GM19023 (cell line): ENCODE results near the gene HEPACAM2.

Experiments used
- ATAC-seq: cut with Tn5 transposase; IDR thresholded peaks from one replicate; pipeline ENCODE4 v1.9.1; 2021; ENCODE audit warnings: mild to moderate bottlenecking, moderate library complexity; ENCODE audit not compliant: unreplicated experiment

Gene HEPACAM2

DNA sequence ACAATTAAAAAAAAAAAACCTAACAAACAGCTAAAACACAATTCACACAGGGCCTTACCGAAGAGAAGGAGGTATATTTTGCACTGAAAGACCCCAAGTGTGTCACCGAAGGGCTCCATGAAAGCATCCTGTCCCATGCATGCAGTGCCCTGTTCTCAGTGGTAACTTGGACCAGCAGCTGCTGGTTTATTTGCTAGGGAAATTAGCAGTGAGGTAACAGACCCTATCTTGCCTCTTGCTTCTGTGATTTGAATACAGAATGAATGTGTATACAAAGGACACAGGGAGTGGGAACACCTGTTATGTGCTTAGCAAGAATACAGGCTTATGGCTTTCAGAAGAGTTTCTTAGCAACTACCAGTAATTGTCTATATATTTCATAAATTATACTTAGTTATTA, at the start of gene HEPACAM2:
Gene HEPACAM2, minus strand, starts transcription at position 160 of the 400 bp plus-strand sequence.
- no peak for ATAC-seq

GRCh38 chr7:93265220-93265619, 39.0 kb upstream of the HEPACAM2 start:
- ATAC-seq, result no peak

DNA sequence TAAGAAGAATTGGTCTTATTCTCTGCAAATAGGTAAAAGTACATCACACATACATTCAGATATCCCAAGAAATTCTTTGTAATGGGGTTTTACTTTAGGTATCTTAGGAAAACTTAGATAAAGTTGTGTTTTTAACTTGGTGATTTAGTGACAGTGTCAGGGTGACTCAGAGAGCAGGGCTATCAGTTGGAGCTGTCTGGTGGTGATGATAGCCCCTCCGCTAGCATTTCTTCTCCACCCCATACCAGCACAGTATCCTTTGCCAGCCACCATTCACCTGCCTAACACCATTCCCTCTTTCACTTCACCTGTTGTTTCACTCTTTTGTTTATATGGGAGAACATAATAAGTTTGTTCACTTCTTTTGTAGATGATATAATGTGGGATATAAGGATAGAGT, 36.3 kb upstream of the HEPACAM2 start:
- ATAC-seq, result no peak

- ATAC-seq, result no peak
These were observed 32.4 kb upstream of the HEPACAM2 start for GRCh38 chr7:93258661-93259060.

- ATAC-seq, result no peak
These were observed 23.4 kb upstream of the HEPACAM2 start for GRCh38 chr7:93249491-93250148.

DNA sequence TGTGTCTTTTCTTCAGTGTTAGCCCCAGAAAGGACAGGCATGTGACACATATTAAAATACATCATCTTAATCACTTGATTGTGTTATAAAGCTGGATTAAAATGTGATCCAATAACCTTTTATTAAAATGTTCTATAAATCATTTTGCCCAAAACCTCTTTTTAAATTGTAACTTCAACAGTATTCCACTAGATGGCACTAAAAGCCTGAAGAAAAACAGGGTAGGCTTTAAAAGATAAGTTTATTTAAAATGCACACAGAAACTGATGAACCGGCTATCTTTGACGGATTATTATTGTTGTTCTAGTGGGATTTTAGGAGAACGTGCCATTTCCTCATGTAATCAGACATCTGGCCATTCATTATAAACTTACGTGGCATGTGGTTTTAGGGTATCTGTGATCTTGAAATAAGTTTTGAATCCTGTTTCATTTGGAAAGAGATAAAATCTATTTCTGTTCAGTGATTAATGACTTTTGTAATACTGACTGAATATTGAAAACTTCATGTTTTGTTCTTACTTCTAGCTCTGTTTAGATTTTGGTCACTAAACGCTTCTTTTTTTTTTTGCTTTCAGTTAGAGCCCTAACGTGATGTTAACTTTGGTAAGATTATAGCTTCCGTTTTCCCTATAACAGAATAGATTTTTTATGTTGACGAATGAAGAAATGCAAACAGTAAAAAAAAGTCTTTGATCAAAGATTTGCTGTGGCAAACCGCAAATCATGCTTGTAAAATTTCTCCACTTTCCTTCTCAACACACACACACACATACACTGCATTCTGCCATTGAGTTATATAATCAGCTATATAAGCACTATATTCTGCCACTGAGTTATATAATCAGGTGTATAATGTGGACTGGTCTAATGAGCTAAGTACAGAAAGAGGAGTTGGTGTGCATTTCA, 19.5 kb upstream of the HEPACAM2 start:
- ATAC-seq, result no peak

DNA sequence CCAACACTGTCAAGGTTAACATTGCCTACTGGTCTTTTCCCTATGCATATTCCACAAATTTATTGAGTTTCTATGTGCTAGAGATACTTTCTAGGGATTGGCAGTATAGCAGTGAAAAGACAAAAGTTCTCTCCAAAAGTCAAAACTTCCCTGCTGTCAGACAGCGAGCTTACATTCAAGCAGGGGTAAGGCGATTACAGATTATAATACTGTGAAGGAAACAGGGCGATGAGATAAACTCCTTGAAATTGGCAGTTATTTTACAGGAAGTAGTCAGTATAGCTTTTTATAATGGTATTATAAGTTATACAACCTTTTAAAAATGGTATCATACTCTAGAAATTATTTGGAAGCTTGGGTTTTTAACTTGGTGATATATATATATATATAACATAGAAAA, 15.8 kb upstream of the HEPACAM2 start:
- no peak for ATAC-seq

- no peak for ATAC-seq
These were observed 13.6 kb upstream of the HEPACAM2 start for GRCh38 chr7:93239824-93240223.

DNA sequence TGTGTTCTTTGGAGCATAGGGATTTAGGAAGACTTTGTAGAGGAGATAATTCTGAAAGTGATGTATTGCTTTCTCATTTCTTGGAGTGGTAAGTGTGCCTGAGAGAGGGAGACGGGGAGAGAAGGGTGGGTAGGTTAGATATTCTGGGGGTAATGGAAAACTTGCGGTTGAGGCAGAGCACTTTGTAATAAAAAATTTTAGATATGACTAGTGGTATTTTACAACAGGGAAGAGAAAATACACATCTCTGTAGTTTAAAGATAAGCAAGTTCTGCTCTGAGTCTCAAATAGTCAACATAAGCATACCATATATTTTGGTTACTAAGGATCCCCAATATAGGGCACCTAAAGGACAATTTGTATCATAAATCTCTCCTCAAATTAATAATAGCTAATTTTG, 12.5 kb upstream of the HEPACAM2 start:
- no peak for ATAC-seq

GRCh38 chr7:93238131-93238530, 11.9 kb upstream of the HEPACAM2 start:
- no peak for ATAC-seq

DNA sequence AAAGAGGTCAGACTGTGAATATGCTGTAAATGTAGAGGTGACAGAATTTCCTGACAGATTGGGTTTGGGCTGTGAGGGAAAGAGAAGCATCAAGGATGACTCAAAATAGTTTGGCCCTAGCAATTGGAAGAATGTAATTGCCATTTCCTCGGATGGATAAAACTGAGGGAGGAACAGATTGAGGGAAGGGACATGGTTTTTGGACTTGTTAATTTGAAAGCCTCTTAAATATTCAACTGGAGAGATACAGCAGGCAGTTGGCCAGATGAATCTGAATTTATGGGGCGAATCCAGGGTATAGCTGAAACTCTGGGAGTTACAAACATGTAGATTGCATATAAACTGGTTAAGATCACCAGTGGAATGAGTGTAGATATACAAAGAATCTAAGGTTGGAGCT, 9.3 kb upstream of the HEPACAM2 start:
- ATAC-seq, result no peak

GRCh38 chr7:93232673-93233018, 6.4 kb upstream of the HEPACAM2 start:
- ATAC-seq, result no peak

GRCh38 chr7:93231799-93232672, 5.8 kb upstream of the HEPACAM2 start, which contains the start of gene VPS50:
Gene VPS50 (plus strand): TSS chr7:93232366. CDS start chr7:93232468, 102 bp downstream.
- peak; percentile 99 for ATAC-seq

- no peak for ATAC-seq
These were observed 5.0 kb upstream of the HEPACAM2 start for GRCh38 chr7:93231259-93231658.

- ATAC-seq, result no peak
These were observed 2.0 kb upstream of the HEPACAM2 start for GRCh38 chr7:93228302-93228701.

GRCh38 chr7:93219868-93220267, 6.4 kb downstream of the HEPACAM2 start:
- ATAC-seq, result no peak

DNA sequence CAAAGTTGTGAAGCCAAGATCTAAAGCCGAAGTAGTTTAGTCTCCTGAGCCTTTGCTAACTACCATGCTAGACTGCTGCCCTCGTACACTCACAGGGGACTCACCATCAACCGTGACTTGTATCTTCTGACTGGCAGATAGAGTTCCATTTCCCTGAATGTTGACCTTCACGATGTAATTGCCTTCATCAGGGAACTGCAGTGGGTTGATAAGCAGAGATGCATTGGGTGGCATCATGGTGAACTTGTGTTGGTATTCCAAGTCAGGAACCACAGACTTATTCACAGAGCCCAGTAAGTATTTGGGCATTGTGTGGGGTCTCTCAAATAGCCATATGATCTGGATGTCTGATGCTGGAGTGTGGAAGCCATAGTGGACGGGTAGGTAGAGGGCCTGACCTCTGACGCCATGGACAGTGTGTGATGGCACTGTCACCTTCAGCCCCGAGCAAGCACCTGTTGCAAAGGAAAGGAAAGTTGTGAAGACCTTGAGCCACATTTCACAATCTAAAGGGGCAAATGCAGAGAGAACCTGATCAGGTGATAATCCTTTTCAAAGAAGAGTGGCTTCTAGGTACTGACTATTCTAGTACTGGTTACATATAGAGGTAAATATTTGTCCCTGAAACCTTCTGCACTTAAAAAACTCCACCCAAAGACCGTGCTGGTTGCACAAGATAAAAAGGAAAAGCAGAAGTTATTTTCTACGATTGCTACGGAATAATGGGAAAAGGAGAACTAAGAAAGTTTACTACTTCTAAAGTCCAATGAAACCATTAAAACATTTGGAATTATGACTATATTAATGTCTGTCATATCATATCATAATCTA, 7.1 kb downstream of the HEPACAM2 start:
- no peak for ATAC-seq

- ATAC-seq, result no peak
These were observed 13.4 kb downstream of the HEPACAM2 start for GRCh38 chr7:93212881-93213280.

DNA sequence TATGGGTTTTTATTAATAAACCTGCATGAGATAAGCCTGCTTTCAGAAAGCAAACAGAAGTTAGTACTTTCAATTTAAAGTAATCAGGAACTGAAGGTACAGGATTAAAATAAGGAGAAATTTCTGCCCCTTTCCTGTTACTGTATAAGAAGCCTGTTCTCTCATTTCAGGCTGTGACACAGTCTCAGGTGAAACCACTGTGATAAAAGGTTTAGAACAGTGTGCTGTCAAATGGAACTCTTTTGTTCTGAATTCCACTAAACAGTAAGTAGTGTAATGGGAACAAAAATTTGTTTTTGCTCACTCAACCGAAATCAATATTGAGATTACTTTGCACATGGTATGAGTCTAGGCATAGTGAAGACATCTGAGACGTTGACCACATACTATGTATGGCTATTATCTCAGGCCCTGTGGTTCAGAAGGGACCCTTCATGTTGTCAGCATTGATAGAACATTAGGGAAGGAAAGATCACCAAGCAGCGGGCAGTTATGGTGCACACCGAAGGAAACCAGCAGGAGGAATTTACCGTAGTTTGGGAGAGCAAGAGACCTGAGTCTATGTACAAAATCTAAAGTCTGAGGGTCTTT, 14.9 kb downstream of the HEPACAM2 start:
- ATAC-seq, result no peak

DNA sequence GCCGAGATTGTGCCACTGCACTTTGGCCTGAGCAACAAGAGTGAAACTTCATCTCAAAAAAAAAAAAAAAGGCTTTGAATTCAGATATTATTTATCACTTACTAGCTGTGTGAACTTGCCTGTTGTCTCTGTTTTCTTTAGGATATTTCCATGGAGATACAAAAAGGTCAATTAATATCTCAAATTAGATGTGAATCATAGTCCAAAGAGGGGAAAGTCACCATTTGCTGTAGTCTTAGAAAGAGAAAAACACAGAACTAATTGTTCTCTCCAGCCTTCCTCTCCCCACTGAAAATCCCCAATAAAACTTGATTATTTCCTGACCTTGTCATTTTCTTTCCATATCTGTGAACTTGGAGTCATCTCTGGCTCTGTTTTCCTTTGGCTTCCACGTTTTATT, 21.2 kb downstream of the HEPACAM2 start:
- no peak for ATAC-seq
